Activated naive CD4-positive, alpha-beta T cell treated with anti-CD3 and anti-CD28 coated beads, Interleukin-2, amount 50 U/mL, for 72 hours (primary cell): ENCODE data around the gene PTBP2. TPM values are rescaled to one million over a fixed set of nuclear protein-coding genes. Genes with fewer than 3 reads are reported as not detected.
"Not testable (repeated sequence)": the region's sequence is repeated elsewhere in the genome, so short reads cannot be mapped to it uniquely, and the experiment has no call there.

ENCODE experiments used
- ATAC-seq, 2 donors: fragments of 150-1000 bp; cut with Tn5 transposase; 2 replicates each; pipeline ENCODE4 v1.10.0; 2021; ENCODE audit warnings: mild to moderate bottlenecking in 2 of 2, moderate library complexity in 2 of 2
- DNase-seq, 2 donors: peaks; one replicate each; pipeline ENCODE4 v3.0.0; 2021 to 2022; ENCODE audit warnings: low spot score in 2 of 2
- H3K27ac Mint-ChIP-seq, 2 donors: one replicate each; pipeline ENCODE4 v1.8.0; 2022; ENCODE audit warnings: mild to moderate bottlenecking in 2 of 2, mixed read lengths in 2 of 2
- H3K36me3 Mint-ChIP-seq, 2 donors: one replicate each; pipeline ENCODE4 v1.8.0; 2022; ENCODE audit warnings: mixed read lengths in 2 of 2
- H3K9me3 Mint-ChIP-seq, 2 donors: one replicate each; pipeline ENCODE4 v1.8.0; 2022; ENCODE audit warnings: mixed read lengths in 2 of 2
- total RNA-seq, 2 donors: library from RNA; stranded (reverse); gene quantifications; one replicate each; pipeline ENCODE4 v1.2.3, GENCODE V29; 2022

The PTBP2 gene
- total RNA-seq, 2 donors from 2014 or later = 17.5 to 20.4 TPM

DNA sequence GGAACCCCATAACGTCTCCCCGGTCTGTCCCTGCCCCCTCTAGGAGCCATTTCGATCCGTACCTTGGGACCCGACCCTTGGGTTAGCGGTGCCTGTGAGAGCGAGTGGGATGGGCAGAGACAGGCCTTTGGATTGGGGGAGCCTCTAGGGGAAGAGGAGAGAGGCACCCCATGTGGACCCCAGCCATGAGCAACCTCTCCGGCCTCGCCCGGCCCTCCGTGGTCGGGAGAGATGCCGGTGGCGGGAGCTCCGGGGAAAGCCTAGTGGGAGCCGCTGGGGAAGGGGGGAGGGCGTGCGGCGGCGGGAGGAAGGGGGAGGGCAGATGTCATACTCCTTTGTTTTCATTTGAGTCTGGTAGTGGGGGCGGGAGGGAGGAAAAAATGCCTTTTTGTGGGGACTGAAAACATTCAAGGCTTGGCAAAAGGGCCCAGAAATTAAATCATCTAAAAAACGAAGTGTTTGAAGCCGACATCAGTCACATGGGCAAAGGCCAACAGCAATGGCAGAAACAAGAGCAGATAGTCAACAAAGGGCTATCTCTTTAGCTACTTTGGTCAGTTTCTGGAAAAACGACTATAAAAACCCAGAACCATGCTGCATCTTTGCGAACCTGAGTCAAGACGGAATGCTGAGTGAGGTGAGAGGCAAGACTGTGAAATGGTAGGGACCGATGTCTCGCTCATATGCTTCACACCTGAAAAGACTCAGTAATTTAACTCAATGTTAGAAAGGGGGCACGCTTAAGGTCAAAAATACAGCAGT lies 758 bp downstream of the PTBP2 start:
- DNase-seq (peak; percentile 48 to 70), ATAC-seq (peak; percentile 64 to 75)
- Mint-ChIP-seq H3K9me3 (no peaks in the 10 kb centered on the region), H3K36me3 (peaks cover 29 to 33% of the 10 kb centered on the region in 2 donors), H3K27ac (peak overlapping the region; percentile 94 to 96)

DNA sequence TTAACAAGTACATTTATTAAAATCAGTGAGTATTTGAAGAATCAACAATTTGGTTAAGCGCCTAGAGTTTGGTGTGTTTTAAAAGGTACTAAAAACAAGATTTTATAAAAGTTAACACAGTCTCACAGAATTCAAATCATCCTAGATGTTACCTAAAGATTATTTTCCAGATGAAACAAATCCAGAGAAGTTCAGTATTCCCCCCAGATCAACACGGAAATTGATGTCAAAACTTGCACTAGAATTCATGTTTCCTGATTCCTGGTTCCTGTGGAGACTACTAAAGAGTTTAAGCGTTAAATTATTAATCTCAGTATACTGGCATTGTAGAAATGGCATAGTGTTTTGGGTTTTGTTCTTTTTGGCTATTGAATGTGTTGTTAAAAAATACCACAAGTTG lies 1.4 kb downstream of the PTBP2 start:
- no peak for ATAC-seq
- peak overlapping the region; percentile 94 to 96 for H3K27ac Mint-ChIP-seq
- peaks cover 31 to 39% of the 10 kb centered on the region in 2 donors for H3K36me3 Mint-ChIP-seq
- H3K9me3 Mint-ChIP-seq = no peaks in the 10 kb centered on the region
- no peak for DNase-seq

DNA sequence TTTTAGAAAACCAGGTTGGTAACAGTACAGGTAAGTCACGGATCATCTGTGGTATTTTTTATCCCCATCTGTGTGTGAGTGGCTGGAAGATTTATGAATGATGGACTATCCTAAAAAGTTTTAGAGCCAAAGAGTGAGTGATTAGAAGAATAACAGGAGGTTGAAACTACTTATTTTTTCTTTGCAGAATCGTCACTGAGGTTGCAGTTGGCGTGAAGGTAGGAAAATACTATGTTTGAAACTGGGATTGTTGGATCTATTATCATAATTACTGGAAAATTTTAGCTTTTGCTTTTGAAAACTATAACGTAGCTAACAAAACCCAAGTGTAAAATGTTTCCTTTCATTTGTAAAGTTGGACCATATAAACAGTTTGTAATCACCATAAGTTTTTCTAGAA lies 1.8 kb downstream of the PTBP2 start:
- DNase-seq (no peak), ATAC-seq (no peak)
- Mint-ChIP-seq H3K9me3 (no peaks in the 10 kb centered on the region), H3K36me3 (peaks cover 33 to 43% of the 10 kb centered on the region in 2 donors), H3K27ac (peak overlapping the region; percentile 12 to 96)

DNA sequence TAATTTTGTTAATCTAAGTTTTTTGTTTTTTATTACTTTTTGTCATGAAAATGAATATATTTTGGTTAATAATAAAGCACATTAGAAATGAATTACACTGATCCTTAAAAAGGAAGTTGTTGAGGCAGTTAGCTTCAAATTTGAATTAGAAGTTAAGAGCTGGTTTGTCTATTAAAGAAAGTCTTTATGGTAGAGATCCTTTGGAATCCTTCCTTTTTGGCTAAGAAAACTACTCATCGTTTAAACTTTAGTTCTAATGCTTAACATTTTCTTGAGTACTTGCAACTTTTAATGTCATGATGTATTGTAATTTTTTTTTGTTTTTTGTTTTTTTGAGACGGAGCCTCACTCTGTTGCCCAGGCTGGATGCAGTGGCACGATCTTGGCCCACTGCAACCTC lies 2.4 kb downstream of the PTBP2 start:
- ATAC-seq (no peak), DNase-seq (no peak)
- no peaks in the 10 kb centered on the region for H3K9me3 Mint-ChIP-seq
- H3K27ac Mint-ChIP-seq = no peak overlapping the region
- H3K36me3 Mint-ChIP-seq = peaks cover 35 to 46% of the 10 kb centered on the region in 2 donors

DNA sequence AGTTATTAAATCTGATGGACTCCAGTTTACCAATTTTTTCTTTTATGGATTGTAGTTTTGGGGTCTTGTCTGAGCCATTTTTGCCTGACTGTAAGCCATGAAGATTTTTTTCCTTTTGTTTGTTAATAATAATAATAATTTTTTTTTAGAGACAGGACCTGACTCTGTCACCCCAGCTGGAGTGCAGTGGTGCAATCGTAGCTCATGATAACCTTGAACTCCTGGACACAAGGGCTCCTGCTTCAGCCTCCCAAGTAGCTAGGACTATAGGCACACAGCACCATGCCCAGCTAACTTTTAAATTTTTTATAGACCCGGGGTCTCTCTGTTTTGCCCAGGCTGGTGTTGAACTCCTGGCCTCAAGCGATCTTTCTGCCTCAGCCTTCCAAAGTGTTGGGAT lies 6.3 kb downstream of the PTBP2 start:
- H3K36me3 Mint-ChIP-seq = peaks cover 27 to 65% of the 10 kb centered on the region in 2 donors
- DNase-seq (no peak), ATAC-seq (no peak)
- no peak overlapping the region for H3K27ac Mint-ChIP-seq
- peaks cover 0 to 4% of the 10 kb centered on the region in 2 donors for H3K9me3 Mint-ChIP-seq

DNA sequence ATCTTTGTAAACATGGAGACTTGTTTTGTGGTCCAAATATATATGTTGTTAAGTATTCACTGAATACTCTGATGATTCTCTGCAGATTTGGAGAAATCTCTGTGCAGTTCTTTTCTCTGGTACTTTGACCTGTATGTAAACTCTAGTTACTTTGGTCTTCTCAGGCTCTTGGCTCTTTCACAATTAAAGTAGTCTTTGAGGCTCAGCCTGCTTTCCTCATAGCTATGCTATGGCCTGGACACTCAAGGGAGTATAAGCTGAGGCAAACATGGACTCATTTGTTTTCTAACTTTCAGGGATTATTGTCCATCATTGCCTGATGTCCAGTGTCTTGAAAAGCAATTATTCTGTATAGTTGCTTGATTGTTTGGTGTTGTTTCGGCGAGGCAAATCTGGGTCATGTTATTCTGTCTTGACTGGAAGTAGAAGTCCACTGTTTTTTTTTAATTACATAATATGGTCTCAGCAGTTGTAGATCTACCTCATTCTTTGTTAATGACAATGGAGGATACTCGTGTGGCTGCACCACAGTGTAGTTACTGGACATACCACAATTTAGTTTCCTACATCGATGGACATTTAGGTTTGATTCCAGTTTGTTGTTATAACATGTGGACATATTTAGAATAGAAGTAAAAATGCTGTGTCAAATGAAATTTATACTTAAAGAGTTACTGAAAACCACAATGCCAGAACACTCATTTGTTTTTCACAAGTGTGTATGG lies 9.2 kb downstream of the PTBP2 start:
- Mint-ChIP-seq H3K9me3 (peaks cover 0 to 10% of the 10 kb centered on the region in 2 donors), H3K36me3 (peaks cover 16 to 76% of the 10 kb centered on the region in 2 donors), H3K27ac (no peak overlapping the region)
- ATAC-seq (no peak), DNase-seq (no peak)

DNA sequence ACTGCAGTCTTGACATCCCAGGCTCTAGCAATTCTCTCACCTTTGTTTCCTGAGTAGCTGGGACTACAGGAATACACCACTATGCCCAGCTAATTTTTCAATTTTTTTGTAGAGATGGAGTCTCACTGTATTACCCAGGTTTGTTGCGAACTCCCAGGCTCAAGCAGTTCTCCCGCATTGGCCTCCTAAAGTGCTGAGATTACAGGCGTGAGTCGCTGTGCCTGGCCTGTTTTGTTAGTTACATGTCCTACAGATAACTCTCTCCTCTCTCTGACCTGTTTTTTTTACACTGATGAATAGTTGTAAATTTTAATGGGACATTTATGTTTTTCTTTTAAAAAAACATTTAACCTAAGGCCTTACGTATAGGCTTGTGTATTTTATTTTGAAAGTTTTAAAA lies 19.8 kb downstream of the PTBP2 start:
- no peaks in the 10 kb centered on the region for H3K9me3 Mint-ChIP-seq
- ATAC-seq (no peak), DNase-seq (no peak)
- no peak overlapping the region for H3K27ac Mint-ChIP-seq
- peaks cover 0 to 40% of the 10 kb centered on the region in 2 donors for H3K36me3 Mint-ChIP-seq

DNA sequence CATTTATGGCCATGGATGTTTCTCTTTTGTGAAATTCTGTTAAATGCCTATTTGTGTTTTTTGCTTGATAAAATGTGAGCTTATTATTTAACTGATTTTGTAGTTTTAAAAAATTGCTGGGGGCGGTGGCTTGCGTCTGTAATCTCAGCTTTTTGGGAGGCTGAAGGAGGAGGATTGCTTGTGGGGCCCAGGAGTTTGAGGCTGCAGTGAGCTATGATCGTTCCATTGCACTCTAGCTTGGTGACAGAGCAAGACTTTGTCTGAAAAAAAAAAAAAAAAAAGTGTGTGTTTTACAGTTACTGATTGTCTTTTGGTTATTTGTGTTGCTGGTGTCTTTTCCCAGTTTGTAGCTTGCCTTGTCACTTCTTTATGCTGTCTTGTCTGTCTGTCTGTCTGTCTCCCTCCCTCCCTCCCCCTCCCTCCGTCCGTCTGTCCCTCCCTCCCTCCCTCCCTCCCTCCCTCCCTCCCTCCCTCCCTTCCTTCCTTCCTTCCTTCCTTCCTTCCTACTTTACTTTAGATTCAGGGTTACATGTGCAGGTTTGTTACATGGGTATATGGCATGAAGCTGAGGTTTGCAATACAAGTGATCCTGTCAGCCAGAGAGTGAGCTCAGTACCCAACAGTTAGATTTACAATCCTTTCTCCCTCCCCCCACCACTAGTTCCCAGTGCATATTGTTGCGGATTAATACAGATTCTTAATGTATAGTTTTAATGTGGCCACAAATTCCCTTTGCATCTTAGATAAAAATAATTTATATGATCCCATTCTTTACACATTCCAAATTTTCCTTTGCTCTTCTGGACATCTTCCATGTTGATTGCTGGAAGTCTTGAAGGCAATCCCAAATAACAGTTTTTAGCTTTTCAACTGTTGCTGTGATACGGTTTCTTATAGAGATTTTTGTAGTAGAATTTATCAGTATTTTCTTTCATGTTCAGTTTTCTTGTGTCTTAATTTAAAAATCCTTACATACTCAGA lies 25.1 kb downstream of the PTBP2 start:
- DNase-seq (no peak), ATAC-seq (no peak)
- Mint-ChIP-seq H3K27ac (no peak overlapping the region), H3K9me3 (no peaks in the 10 kb centered on the region), H3K36me3 (peaks cover 0 to 30% of the 10 kb centered on the region in 2 donors)

DNA sequence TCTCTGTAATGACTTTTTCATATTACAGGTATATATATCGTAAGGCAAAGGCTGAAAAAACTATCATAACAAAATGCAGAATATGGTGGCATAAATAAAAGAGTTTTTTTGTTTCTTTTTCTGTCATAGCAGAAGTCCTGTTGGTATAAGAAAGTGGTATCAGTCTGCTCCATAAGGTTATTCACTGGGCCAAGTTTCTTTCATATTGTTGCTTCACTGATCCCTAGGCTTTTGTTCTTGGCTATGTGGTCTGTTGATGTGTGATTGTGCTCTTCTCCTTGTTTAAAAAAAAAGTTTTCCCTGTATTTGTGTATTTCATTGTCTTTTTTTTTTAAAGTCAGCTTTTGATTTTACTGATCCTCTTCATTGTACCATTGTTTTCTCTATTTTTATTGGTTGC lies 26.0 kb downstream of the PTBP2 start:
- DNase-seq (no peak), ATAC-seq (no peak)
- Mint-ChIP-seq H3K27ac (no peak overlapping the region), H3K36me3 (peaks cover 2 to 27% of the 10 kb centered on the region in 2 donors), H3K9me3 (no peaks in the 10 kb centered on the region)

DNA sequence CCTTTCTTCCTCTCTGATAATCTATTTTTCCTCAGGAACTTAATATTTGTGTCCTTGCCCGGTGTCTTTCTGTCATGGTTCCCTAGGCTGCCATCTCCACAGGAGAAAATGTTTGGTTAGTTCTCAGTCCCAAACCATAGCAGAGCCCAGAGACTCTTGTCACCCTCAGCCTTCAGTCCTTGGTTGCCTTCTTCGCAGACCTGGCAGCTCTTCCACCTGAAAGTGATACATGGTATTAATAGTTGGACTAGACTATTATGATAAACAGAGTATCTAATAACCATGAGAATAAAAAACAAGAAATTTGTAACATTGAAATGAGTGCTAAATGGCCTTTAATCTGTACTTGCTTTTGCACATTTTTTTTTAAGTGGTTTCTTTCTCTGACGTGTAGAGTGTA lies 26.5 kb downstream of the PTBP2 start:
- peaks cover 7 to 32% of the 10 kb centered on the region in 2 donors for H3K36me3 Mint-ChIP-seq
- no peak for DNase-seq

DNA sequence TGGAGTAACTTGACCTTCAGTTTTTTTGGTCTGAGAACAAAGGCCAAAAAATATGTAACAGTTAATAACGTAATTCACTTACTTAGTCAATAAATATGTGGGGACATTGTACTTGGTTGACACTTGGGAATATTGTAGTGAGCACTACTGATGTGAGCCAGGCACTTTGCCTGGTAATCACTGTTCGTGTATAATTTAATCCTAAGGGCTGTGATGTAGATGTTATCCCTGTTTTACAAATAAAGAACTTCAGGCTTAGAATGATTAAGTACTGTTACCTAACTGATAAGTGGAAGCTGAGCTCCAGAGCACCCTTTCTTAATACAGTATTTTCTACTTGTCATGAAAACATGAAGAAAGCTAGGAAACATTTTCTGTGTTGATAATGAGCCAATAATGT lies 28.0 kb downstream of the PTBP2 start:
- no peak for DNase-seq
- no peak for ATAC-seq
- Mint-ChIP-seq H3K9me3 (no peaks in the 10 kb centered on the region), H3K27ac (no peak overlapping the region), H3K36me3 (peaks cover 12 to 41% of the 10 kb centered on the region in 2 donors)

More for the DNA sequence above, 26.5 kb downstream of the PTBP2 start:
- no peaks in the 10 kb centered on the region for H3K9me3 Mint-ChIP-seq
- no peak overlapping the region for H3K27ac Mint-ChIP-seq
- no peak for ATAC-seq

DNA sequence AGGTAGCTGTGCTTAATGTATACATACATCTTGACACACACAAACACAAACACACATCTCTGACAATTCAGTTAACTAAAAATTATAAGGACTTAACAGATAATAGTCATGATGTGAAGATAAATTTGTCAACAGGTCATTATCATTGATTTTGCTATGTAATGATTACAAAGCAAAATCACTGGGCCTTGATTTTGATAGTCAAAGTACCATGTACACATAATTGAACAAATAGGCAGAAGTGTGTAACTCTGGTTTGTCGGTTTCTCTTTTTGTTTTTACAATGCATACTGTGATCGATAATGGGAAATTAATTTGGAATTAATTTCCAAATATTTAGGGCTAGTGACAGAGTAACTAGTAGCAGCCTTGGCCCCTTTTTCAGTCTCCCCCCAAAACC lies 30.8 kb downstream of the PTBP2 start:
- peaks cover 21 to 52% of the 10 kb centered on the region in 2 donors for H3K36me3 Mint-ChIP-seq
- DNase-seq (no peak), ATAC-seq (no peak)
- H3K27ac Mint-ChIP-seq = no peak overlapping the region
- H3K9me3 Mint-ChIP-seq = no peaks in the 10 kb centered on the region

DNA sequence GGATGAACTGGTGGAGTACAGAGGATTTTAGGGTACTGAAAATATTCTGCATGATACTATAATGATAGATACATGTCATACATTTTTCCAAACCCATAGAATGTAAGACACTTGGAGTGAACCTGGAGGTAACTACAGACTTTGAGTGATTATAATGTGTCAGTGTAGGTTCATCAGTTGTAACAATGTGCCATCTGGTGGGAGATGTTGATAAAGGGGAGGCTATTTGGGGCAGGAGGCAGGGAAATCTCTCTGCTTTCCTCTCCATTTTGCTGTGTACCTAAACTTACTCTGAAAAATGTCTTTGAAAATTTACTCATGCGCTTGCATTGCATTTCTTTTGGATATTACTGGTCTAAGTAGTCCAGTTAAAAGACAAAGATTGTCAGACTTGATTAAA lies 35.2 kb downstream of the PTBP2 start:
- Mint-ChIP-seq H3K36me3 (peaks cover 42 to 67% of the 10 kb centered on the region in 2 donors), H3K9me3 (peaks cover 10 to 11% of the 10 kb centered on the region in 2 donors), H3K27ac (no peak overlapping the region)
- DNase-seq (no peak), ATAC-seq (no peak)

DNA sequence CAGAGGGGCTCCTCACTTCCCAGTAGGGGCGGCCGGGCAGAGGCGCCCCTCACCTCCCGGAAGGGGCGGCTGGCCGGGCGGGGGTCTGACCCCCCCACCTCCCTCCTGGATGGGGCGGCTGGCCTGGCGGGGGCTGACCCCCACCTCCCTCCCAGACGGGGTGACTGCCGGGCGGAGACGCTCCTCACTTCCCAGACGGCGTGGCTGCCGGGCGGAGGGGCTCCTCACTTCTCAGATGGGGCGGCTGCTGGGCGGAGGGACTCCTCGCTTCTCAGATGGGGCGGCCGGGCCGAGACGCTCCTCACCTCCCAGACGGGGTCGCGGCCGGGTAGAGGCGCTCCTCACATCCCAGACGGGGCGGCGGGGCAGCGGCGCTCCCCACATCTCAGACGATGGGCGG lies 41.0 kb downstream of the PTBP2 start:
- not testable (repeated sequence) for H3K27ac Mint-ChIP-seq, ATAC-seq, DNase-seq
- peaks cover 10 to 11% of the 10 kb centered on the region in 2 donors for H3K9me3 Mint-ChIP-seq
- peaks cover 21 to 33% of the 10 kb centered on the region in 2 donors for H3K36me3 Mint-ChIP-seq

DNA sequence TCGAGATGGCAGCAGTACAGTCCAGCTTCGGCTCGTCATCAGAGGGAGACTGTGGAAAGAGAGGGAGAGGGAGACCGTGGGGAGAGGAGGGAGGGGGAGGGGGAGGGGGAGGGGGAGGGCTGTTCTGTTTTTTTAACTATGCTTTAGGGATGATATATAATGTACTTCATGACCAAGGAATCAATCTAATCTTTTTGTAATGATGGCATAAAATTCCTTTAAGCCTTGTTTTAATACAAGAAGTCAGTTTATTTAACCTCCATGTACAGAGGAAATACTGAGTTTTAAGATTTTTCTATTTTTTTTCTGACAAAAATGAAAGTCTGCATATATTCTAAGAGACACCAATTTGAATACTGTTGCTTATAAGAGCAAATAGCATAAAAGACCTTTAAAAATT lies 41.9 kb downstream of the PTBP2 start:
- H3K9me3 Mint-ChIP-seq = peaks cover 10 to 11% of the 10 kb centered on the region in 2 donors
- H3K36me3 Mint-ChIP-seq = peaks cover 17 to 29% of the 10 kb centered on the region in 2 donors
- no peak for DNase-seq

DNA sequence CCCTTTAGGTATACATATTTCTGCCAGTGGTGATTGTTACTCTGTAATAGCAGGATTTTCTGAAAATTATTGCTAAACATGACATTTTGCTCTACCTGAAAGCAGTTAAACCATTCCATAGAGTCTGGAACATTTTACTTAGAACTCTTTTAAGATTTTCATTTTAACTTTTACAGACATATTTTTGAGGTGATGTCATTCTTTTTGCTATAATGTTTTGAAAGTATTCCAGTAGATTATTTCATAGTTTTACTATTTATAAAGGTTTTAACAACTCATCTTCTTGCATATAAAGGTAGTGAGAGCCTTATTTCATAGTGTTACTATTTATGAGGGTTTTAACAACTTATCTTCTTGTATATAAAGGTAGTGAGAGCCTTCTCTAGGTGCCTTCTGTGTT lies 42.9 kb downstream of the PTBP2 start:
- no peak for ATAC-seq
- Mint-ChIP-seq H3K27ac (no peak overlapping the region), H3K36me3 (peaks cover 15 to 20% of the 10 kb centered on the region in 2 donors), H3K9me3 (peaks cover 10 to 11% of the 10 kb centered on the region in 2 donors)
- DNase-seq = no peak

More for the DNA sequence above, 41.9 kb downstream of the PTBP2 start:
- no peak for ATAC-seq
- no peak overlapping the region for H3K27ac Mint-ChIP-seq
